ENCODE results near the gene CD7. TPM values are rescaled to one million over a fixed set of nuclear protein-coding genes. Genes with fewer than 3 reads are reported as not detected.

Gene CD7
- 0.07 TPM in 1 of 2 replicates, not detected in the other for polyA plus RNA-seq (2012; rRNA removed)
- polyA plus RNA-seq (2012; cell fraction: cytosol; rRNA removed), result 0.16 TPM in 1 of 2 replicates, not detected in the other
- not detected in 2 replicates for polyA plus RNA-seq (2012; cell fraction: nucleus; rRNA removed)

- Histone ChIP-seq H3K4me3 (ENCODE audit: low read depth in 2 of 2, low read length in 1 of 2) (no peak within 1 kb of the TSS), H3K4me1 (ENCODE audit: control insufficient read depth in 1 of 2, insufficient read depth in 2 of 2, low read depth in 1 of 2, low read length in 1 of 2) (peaks cover 5 to 14% of the 10 kb centered on the region in 2 experiments; a peak in 3 of 4 replicates), H3K4me2 (no peak within 1 kb of the TSS), H3K36me3 (replicated peaks in 1 of 2; ENCODE audit: control insufficient read depth in 1 of 2, insufficient read depth in 2 of 2, low read length in 1 of 2) (no peaks in the 10 kb centered on the region), H3F3A (replicated peaks; ENCODE audit: insufficient read depth) (peaks cover 20% of the 10 kb centered on the region), H3K9me2 (no peaks in the 10 kb centered on the region), H3K27me3 (ENCODE audit: insufficient read depth) (peaks cover 17% of the 10 kb centered on the region; the same call in 1 of the 2 replicates), H3K9ac (no peak within 1 kb of the TSS), H4K20me1 (ENCODE audit: insufficient read depth) (no peaks in the 10 kb centered on the region), H3K27ac (ENCODE audit: low read depth in 2 of 2, low read length in 1 of 2) (no peak within 1 kb of the TSS), H3K79me2 (ENCODE audit: insufficient read depth) (no peaks in the 10 kb centered on the region), H3K9me3 (no peaks in the 10 kb centered on the region), H2AFZ (ENCODE audit: low read depth) (no peak within 1 kb of the TSS)
- POLR2A ChIA-PET, result interaction anchor here (0.5 to 0.8 kb wide), 2 partner anchors 10 to 20 kb away, joined by 3 read pairs; no protein-coding TSS in a partner anchor
- WGBS (ENCODE audit: low lambda C conversion rate), result 87% methylated on average over 18 of the region's 26 CpGs
- CTCF ChIA-PET, result interaction anchor here (0.5 to 3.0 kb wide), 9 partner anchors 10 to 298 kb away, joined by 3 to 24 read pairs (median 3); no protein-coding TSS in a partner anchor
- DNase-seq, result no peak
- no peak for TF ChIP-seq NFIC (IDR thresholded peaks at IDR 0.05; ENCODE audit: borderline replicate concordance)
- TF ChIP-seq GATA2 (CRISPR knock-in tag; IDR thresholded peaks at IDR 0.05), result no peak
- no peak for TF ChIP-seq RFX5 (IDR thresholded peaks at IDR 0.05; ENCODE audit: low read length)
- no peak for TF ChIP-seq RAD21 (IDR thresholded peaks at IDR 0.05; ENCODE audit: low read length)
- no peak for TF ChIP-seq RCOR1 (IDR thresholded peaks at IDR 0.05; ENCODE audit: low read length)
- TF ChIP-seq MXI1 (IDR thresholded peaks at IDR 0.05; ENCODE audit: low read depth, low read length), result no peak
- no peak for TF ChIP-seq REST (IDR thresholded peaks at IDR 0.05; ENCODE audit: low read depth, low read length)
- TF ChIP-seq RXRA (IDR thresholded peaks at IDR 0.05; ENCODE audit: borderline replicate concordance, low read depth), result no peak
- no peak for TF ChIP-seq FOSL2 (IDR thresholded peaks at IDR 0.05; ENCODE audit: borderline replicate concordance, low read depth)
- TF ChIP-seq TEAD4 (IDR thresholded peaks at IDR 0.05; ENCODE audit: borderline replicate concordance, insufficient read depth), result no peak
- no peak for TF ChIP-seq MAX (IDR thresholded peaks at IDR 0.05; ENCODE audit: low read depth)
- no peak for TF ChIP-seq CHD2 (IDR thresholded peaks at IDR 0.05; ENCODE audit: low read length, partially characterized antibody)
- TF ChIP-seq FOXM1 (IDR thresholded peaks at IDR 0.05; ENCODE audit: low read depth), result no peak
- TF ChIP-seq PBX3 (IDR thresholded peaks at IDR 0.05), result no peak
- no peak for TF ChIP-seq USF1 (IDR thresholded peaks at IDR 0.05; ENCODE audit: borderline replicate concordance, low read depth)
- TF ChIP-seq JUND (IDR thresholded peaks at IDR 0.05), result no peak
- no peak for TF ChIP-seq GABPA (IDR thresholded peaks at IDR 0.05; ENCODE audit: low read depth)
Measured at GRCh38 chr17:82317394-82318168, at the start of gene CD7. CD7 (minus strand) TSS chr17:82317608; CDS start chr17:82317495, 113 bp downstream.

Data from SK-N-SH (cell line).